DMS53 treated with DMSO at 0.1 percent for 48 hours (cell line): ENCODE results near the gene FRAS1.
"Not testable (repeated sequence)": the region's sequence is repeated elsewhere in the genome, so short reads cannot be mapped to it uniquely, and the experiment has no call there.

ENCODE experiments used
- DNase-seq: peaks from one replicate; lab custom pipeline; 2025; ENCODE audit not compliant: unreplicated experiment; lab: John Stamatoyannopoulos, UW

The FRAS1 gene

DNA sequence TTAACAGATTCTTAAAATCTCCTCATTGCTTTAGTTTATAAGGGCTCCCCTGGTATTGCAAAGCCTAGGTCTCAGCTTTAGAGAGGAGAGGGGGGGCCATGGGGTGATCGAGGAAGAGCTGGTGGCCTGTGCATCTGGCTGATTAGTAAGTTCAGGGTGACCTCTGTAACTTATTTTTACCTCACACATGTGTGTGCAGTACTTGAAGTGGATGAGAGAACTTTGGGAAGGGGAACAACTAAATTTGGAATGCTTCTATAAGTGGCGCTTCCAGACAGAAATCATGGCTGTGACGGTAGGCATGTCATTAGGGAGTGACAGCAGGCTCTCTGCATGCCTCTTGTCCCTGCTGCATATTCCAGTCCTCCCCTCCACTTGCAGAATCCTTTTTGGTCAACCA is 41.9 kb downstream of the FRAS1 start:
- DNase-seq: no peak

GRCh38 chr4:78100060-78100459 is 42.9 kb downstream of the FRAS1 start:
- DNase-seq: no peak

GRCh38 chr4:78119698-78120097 is 62.6 kb downstream of the FRAS1 start:
- no peak for DNase-seq

- no peak for DNase-seq
These were observed 63.2 kb downstream of the FRAS1 start for GRCh38 chr4:78120144-78120880.

DNA sequence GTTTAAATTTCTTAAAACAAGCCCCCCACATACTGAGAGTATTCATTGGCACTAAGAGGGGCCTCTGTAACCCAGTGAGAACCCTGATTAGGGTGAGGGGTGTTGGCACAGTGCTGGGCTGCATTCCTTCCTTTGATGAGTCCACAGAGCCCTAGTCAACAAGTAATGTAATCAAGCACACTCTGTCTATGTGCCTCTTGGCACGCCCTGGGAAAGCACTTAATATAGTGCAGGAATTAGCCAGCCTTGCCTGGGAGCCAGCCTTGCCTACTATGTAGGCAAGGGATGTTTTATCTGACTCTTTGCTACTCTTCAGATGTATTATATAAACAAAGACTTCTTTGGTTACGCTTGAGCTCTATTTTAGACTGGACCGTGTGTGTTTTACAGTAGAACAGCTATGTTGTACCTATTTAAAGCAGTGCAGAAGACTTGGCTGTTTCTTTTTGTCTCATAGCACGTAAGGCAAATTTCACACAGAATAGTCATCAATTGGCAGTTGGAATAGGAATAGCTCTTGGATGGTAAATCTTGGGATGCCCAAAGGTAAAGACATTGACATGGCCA is 64.3 kb downstream of the FRAS1 start:
- no peak for DNase-seq

DNA sequence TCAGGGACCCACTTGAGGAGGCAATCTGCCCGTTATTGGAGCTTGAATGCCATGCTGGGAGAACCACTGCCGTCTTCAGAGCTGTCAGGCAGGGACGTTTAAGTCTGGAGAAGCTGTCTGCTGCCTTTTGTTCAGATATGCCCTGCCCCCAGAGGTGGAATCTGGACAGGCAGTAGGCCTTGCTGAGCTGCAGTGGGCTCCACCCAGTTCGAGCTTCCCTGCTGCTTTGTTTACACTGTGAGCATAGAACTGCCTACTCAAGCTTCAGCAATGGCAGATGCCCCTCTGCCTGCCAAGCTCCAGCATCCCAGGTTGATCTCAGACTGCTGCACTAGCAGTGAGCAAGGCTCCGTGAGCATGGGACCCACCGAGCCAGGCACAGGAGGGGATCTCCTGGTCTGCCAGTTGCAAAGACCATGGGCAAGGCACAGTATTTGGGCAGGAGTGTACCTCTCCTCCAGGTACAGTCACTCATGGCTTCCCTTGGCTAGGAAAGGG is 68.8 kb downstream of the FRAS1 start:
- DNase-seq: not testable (repeated sequence)

- no peak for DNase-seq
These were observed 72.4 kb downstream of the FRAS1 start for GRCh38 chr4:78129383-78130108.

DNA sequence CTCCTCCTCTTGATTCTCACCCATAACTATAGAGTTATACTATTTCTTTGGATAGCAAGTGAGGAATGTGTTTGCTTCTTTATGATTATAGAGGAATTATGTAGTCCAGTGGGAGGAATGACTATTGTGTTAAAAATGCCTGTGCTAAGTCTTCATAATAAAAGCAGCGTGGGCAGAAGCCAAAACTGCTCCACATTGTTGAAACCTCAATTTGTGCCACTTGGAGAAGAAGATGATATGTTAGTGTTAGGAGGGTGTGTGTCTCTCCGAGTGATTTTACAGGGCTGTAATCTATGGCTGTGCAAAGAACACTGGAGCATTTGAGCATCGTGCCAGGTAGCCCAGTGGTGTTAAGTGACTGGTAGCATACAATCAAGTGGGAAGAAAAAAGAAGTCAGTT is 74.3 kb downstream of the FRAS1 start:
- no peak for DNase-seq

GRCh38 chr4:78136109-78137081 is 79.3 kb downstream of the FRAS1 start:
- no peak for DNase-seq

DNA sequence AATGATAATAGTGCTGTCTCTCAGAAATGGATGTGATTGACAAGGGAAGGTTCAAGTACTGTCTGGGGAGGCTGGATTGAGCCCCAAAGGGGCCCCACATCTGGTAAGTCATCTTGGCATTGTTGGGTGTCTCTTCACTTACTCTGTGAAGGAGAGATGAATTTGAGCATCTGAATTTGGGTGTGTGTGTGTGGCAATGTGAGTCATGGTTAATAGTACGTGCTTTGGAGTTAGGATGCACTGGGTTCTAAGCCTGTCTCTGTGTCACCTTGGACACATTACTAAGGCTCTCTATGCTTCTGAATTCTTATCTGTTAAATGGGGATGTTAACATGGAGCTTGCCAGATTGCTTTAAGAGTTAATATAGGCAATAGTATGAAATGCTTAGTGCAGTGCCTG is 80.4 kb downstream of the FRAS1 start:
- DNase-seq: no peak

DNA sequence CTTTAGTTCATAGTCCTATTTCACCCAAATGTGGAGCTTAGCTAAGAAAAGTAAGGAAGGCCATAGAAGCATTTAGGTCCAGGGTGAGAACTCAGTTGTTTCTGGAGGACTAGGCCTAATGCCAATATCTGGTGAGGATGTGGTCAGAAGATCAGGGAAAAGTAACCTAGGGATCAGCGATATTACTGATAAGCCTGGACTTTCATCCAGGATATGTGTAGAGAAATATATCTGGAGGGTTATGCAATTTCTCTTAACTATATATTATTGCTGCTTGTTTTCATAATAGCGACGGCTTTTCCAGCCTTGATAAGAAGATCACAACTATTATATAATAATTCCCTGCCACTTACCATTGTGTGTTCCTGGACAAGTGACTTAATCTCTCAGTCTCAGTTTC is 81.1 kb downstream of the FRAS1 start:
- DNase-seq: no peak

- no peak for DNase-seq
These were observed 86.5 kb downstream of the FRAS1 start for GRCh38 chr4:78143634-78144033.

GRCh38 chr4:78145008-78145407 is 87.9 kb downstream of the FRAS1 start:
- DNase-seq: no peak

- no peak for DNase-seq
These were observed 88.5 kb downstream of the FRAS1 start for GRCh38 chr4:78145622-78146021.

- no peak for DNase-seq
These were observed 92.8 kb downstream of the FRAS1 start for GRCh38 chr4:78149751-78150542.

GRCh38 chr4:78150543-78150864 is 93.4 kb downstream of the FRAS1 start:
- DNase-seq: no peak

DNA sequence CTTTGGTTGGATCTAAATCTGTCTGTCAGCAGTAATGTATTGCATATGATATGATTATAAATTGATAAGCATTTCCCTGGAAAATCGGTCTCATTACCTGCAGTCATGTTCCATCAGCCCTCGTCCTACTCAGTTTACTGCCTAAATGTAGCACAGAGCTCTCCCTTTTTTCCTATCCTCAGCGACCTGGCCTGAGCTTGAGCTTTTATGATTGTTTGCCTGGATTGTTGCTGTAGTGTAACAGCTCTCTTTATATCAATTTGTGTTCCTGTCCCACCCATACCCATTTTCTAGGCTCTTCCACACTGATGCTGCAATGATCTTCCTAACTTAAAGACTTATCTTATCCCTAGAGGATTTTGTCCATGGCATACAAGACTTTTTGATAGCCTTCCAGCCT is 95.7 kb downstream of the FRAS1 start:
- DNase-seq: no peak

GRCh38 chr4:78154972-78155590 is 98.0 kb downstream of the FRAS1 start:
- no peak for DNase-seq

- DNase-seq: no peak
These were observed 98.5 kb downstream of the FRAS1 start for GRCh38 chr4:78155616-78156105.

DNA sequence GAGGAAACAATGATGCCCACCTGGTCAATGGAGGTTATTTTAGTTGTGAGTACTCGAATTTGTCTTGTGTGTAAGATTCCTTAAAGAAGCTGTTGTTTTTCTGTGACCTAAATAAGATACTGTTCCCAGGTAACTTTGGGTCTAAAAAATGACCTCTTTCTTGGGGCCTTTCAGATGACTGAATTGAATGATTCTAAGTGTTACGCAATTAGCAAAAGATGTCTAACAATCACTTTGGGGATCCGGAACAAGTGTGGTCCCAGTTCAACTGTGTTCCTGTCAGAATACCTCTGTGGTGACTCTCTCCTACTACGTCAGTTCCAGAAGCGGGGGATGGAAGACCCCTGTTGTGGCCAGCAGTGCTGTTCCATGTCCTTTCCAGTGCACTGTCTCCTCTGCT is 99.4 kb downstream of the FRAS1 start:
- no peak for DNase-seq
